GM18519 (cell line): Measurements from ENCODE around the gene CD3G.
"Not testable (repeated sequence)": the region's sequence is repeated elsewhere in the genome, so short reads cannot be mapped to it uniquely, and the experiment has no call there.

Source experiments
- ATAC-seq: cut with Tn5 transposase; IDR thresholded peaks from one replicate; pipeline ENCODE4 v1.9.1; 2021; ENCODE audit warnings: mild to moderate bottlenecking, moderate library complexity; ENCODE audit not compliant: unreplicated experiment, low FRiP score

Gene CD3G

GRCh38 chr11:118343981-118344515, at the start of gene CD3G:
Gene CD3G (plus strand): TSS chr11:118344344. CDS start chr11:118344424, 80 bp downstream.
- ATAC-seq: no peak

- ATAC-seq: no peak
These were observed 48.9 kb upstream of the CD3G start for GRCh38 chr11:118295199-118295598.

GRCh38 chr11:118295815-118296454, 48.2 kb upstream of the CD3G start:
- ATAC-seq: no peak

- ATAC-seq: no peak
These were observed 42.4 kb upstream of the CD3G start for GRCh38 chr11:118301600-118302195.

GRCh38 chr11:118304227-118304567, 39.9 kb upstream of the CD3G start:
- no peak for ATAC-seq

- no peak for ATAC-seq
These were observed 39.4 kb upstream of the CD3G start, which contains the start of gene CD3E for GRCh38 chr11:118304568-118305248. Gene CD3E (plus strand): TSS chr11:118304730. CDS start chr11:118304953, 223 bp downstream.

GRCh38 chr11:118305726-118306125, 38.4 kb upstream of the CD3G start:
- ATAC-seq: no peak

- no peak for ATAC-seq
These were observed 37.6 kb upstream of the CD3G start for GRCh38 chr11:118306556-118306955.

- ATAC-seq: not testable (repeated sequence)
These were observed 35.1 kb upstream of the CD3G start for GRCh38 chr11:118308995-118309528.

- no peak for ATAC-seq
These were observed 33.9 kb upstream of the CD3G start for GRCh38 chr11:118310271-118310670.

GRCh38 chr11:118310781-118311485, 33.2 kb upstream of the CD3G start:
- ATAC-seq: no peak

- no peak for ATAC-seq
These were observed 32.6 kb upstream of the CD3G start for GRCh38 chr11:118311518-118311917.

GRCh38 chr11:118312328-118312727, 31.8 kb upstream of the CD3G start:
- no peak for ATAC-seq

GRCh38 chr11:118313242-118313641, 30.9 kb upstream of the CD3G start:
- ATAC-seq: no peak

- no peak for ATAC-seq
These were observed 29.1 kb upstream of the CD3G start for GRCh38 chr11:118314988-118315411.

- no peak for ATAC-seq
These were observed 26.0 kb upstream of the CD3G start for GRCh38 chr11:118318124-118318523.

GRCh38 chr11:118318581-118319336, 25.4 kb upstream of the CD3G start:
- no peak for ATAC-seq

GRCh38 chr11:118319337-118319707, 24.8 kb upstream of the CD3G start:
- ATAC-seq: no peak

GRCh38 chr11:118320515-118320914, 23.6 kb upstream of the CD3G start:
- no peak for ATAC-seq
